Activated gamma-delta T cell treated with Interleukin-2 at 50 U/mL for 16 hours (primary cell): ENCODE measurements around the gene GDE1.
"Not testable (repeated sequence)": the region's sequence is repeated elsewhere in the genome, so short reads cannot be mapped to it uniquely, and the experiment has no call there.

Experiments used
- DNase-seq: peaks from one replicate; pipeline ENCODE4 v3.0.0-alpha.2; 2020

GDE1 gene

GRCh38 chr16:19521471-19522396 is at the start of gene GDE1:
Gene GDE1 (minus strand): TSS chr16:19522098. CDS start chr16:19521964, 134 bp downstream.
- peak; percentile 93 for DNase-seq

GRCh38 chr16:19567560-19567959 is 45.7 kb upstream of the GDE1 start:
- DNase-seq = no peak

GRCh38 chr16:19566362-19566761 is 44.5 kb upstream of the GDE1 start:
- DNase-seq = no peak

- no peak for DNase-seq
Observed at GRCh38 chr16:19563377-19563776, 41.5 kb upstream of the GDE1 start.

GRCh38 chr16:19560078-19560477 is 38.2 kb upstream of the GDE1 start:
- no peak for DNase-seq

- DNase-seq = peak; percentile 18
Observed at GRCh38 chr16:19559242-19559910, 37.5 kb upstream of the GDE1 start.

GRCh38 chr16:19555938-19556771 is 34.3 kb upstream of the GDE1 start:
- no peak for DNase-seq

- peak; percentile 96 for DNase-seq
Observed at GRCh38 chr16:19555186-19555937, 33.5 kb upstream of the GDE1 start, which contains the start of gene VPS35L. Gene VPS35L (plus strand): TSS chr16:19555703. CDS start chr16:19555730, 27 bp downstream.

- DNase-seq = no peak
Observed at GRCh38 chr16:19549673-19550072, 27.8 kb upstream of the GDE1 start.

GRCh38 chr16:19548144-19548543 is 26.2 kb upstream of the GDE1 start:
- no peak for DNase-seq

- DNase-seq = not testable (repeated sequence)
Observed at GRCh38 chr16:19543278-19543996, 21.5 kb upstream of the GDE1 start.

- DNase-seq = no peak
Observed at GRCh38 chr16:19542138-19542821, 20.4 kb upstream of the GDE1 start.

- DNase-seq = no peak
Observed at GRCh38 chr16:19540241-19540970, 18.5 kb upstream of the GDE1 start.

- no peak for DNase-seq
Observed at GRCh38 chr16:19532601-19533000, 10.7 kb upstream of the GDE1 start.

GRCh38 chr16:19528666-19529065 is 6.8 kb upstream of the GDE1 start:
- DNase-seq = no peak

- no peak for DNase-seq
Observed at GRCh38 chr16:19527161-19527560, 5.3 kb upstream of the GDE1 start.

- no peak for DNase-seq
Observed at GRCh38 chr16:19525385-19525723, 3.5 kb upstream of the GDE1 start.

- DNase-seq = no peak
Observed at GRCh38 chr16:19524616-19525384, 2.9 kb upstream of the GDE1 start.

GRCh38 chr16:19524356-19524615 is 2.4 kb upstream of the GDE1 start:
- no peak for DNase-seq
